H9 (cell line): ENCODE measurements around the gene SCAMP3. TPM values are rescaled to one million over a fixed set of nuclear protein-coding genes. Genes with fewer than 3 reads are reported as not detected.

Experiments used
- DNase-seq: peaks from one replicate; pipeline ENCODE4 v3.0.0-alpha.2; 2017
- H2AFZ ChIP-seq: one replicate; pipeline ENCODE4 v1.6.1; 2013; ENCODE audit warnings: mild to moderate bottlenecking, low read length, control low read depth, moderate library complexity
- H2AK5ac ChIP-seq: 2 replicates; pipeline ENCODE4 v1.6.1; 2013; ENCODE audit warnings: low read length, control low read depth, mixed read lengths; ENCODE audit not compliant: insufficient read length
- H2BK120ac ChIP-seq: one replicate; pipeline ENCODE4 v1.6.1; 2013; ENCODE audit warnings: low read depth, mild to moderate bottlenecking, low read length, control low read depth, inconsistent platforms; ENCODE audit not compliant: poor library complexity, severe bottlenecking
- H2BK12ac ChIP-seq: 2 replicates; pipeline ENCODE4 v1.6.1; 2013; ENCODE audit warnings: low read length, control low read depth, mixed read lengths, low read depth; ENCODE audit not compliant: insufficient read length
- H2BK15ac ChIP-seq: 2 replicates; pipeline ENCODE4 v1.6.1; 2013; ENCODE audit warnings: low read depth, low read length, control low read depth
- H2BK20ac ChIP-seq: one replicate; pipeline ENCODE4 v1.6.1; 2013; ENCODE audit warnings: low read depth, mild to moderate bottlenecking, low read length, control low read depth, inconsistent platforms; ENCODE audit not compliant: poor library complexity, severe bottlenecking
- H2BK5ac ChIP-seq: 2 replicates; pipeline ENCODE4 v1.6.1; 2013; ENCODE audit warnings: low read length, control low read depth, mixed read lengths; ENCODE audit not compliant: insufficient read length
- H3K14ac ChIP-seq: 2 replicates; pipeline ENCODE4 v1.6.1; 2013; ENCODE audit warnings: low read length, control low read depth; ENCODE audit not compliant: insufficient read depth
- H3K18ac ChIP-seq: 2 replicates; pipeline ENCODE4 v1.6.1; 2013; ENCODE audit warnings: low read depth, mild to moderate bottlenecking, mixed read lengths, low read length, control low read depth; ENCODE audit not compliant: insufficient read length
- H3K23ac ChIP-seq: 2 replicates; pipeline ENCODE4 v1.6.1; 2013; ENCODE audit warnings: low read length, control low read depth, mixed read lengths, low read depth; ENCODE audit not compliant: insufficient read length
- H3K23me2 ChIP-seq: 2 replicates; pipeline ENCODE4 v1.6.1; 2013; ENCODE audit warnings: low read depth, mild to moderate bottlenecking, mixed read lengths, low read length, control low read depth; ENCODE audit not compliant: insufficient read length, poor library complexity, severe bottlenecking
- H3K27ac ChIP-seq: 2 replicates; pipeline ENCODE4 v1.5.1; 2013; ENCODE audit warnings: low read length, control low read depth, mixed read lengths, low read depth; ENCODE audit not compliant: insufficient read length
- H3K27me3 ChIP-seq: 2 replicates; pipeline ENCODE4 v1.6.1; 2013; ENCODE audit warnings: low read length, control low read depth, inconsistent platforms; ENCODE audit not compliant: insufficient read depth
- H3K4ac ChIP-seq: 2 replicates; pipeline ENCODE4 v1.6.1; 2013; ENCODE audit warnings: low read depth, mild to moderate bottlenecking, control low read depth, inconsistent platforms, low read length, moderate library complexity
- H3K4me1 ChIP-seq: 2 replicates; pipeline ENCODE4 v1.6.1; 2013; ENCODE audit warnings: low read length, control low read depth, inconsistent platforms; ENCODE audit not compliant: insufficient read depth
- H3K4me2 ChIP-seq: 2 replicates; pipeline ENCODE4 v1.6.1; 2013; ENCODE audit warnings: low read length, control low read depth, mixed read lengths; ENCODE audit not compliant: insufficient read length, insufficient read depth
- H3K56ac ChIP-seq: 2 replicates; pipeline ENCODE4 v1.6.1; 2013; ENCODE audit warnings: low read depth, mild to moderate bottlenecking, mixed read lengths, low read length, control low read depth; ENCODE audit not compliant: insufficient read length
- H3K79me1 ChIP-seq: 2 replicates; pipeline ENCODE4 v1.6.1; 2013; ENCODE audit warnings: low read depth, mild to moderate bottlenecking, moderate library complexity, low read length, control low read depth, inconsistent platforms; ENCODE audit not compliant: insufficient read depth, poor library complexity, severe bottlenecking
- H3K79me2 ChIP-seq: 2 replicates; pipeline ENCODE4 v1.6.1; 2013; ENCODE audit warnings: low read length, control low read depth, inconsistent platforms; ENCODE audit not compliant: insufficient read depth
- H3K9ac ChIP-seq: 2 replicates; pipeline ENCODE4 v1.6.1; 2013; ENCODE audit warnings: low read length, control low read depth, mixed read lengths; ENCODE audit not compliant: insufficient read length; ENCODE audit errors: extremely low read depth
- H3K9me3 ChIP-seq: one replicate; pipeline ENCODE4 v1.6.1; 2013; ENCODE audit warnings: low read depth, low read length, inconsistent platforms; ENCODE audit not compliant: control insufficient read depth
- H3T11ph ChIP-seq: one replicate; pipeline ENCODE4 v1.6.1; 2013; ENCODE audit warnings: mild to moderate bottlenecking, low read length, control low read depth, inconsistent platforms
- H4K20me1 ChIP-seq: one replicate; pipeline ENCODE4 v1.6.1; 2013; ENCODE audit not compliant: control insufficient read depth, insufficient read length, insufficient read depth
- H4K5ac ChIP-seq: 2 replicates; pipeline ENCODE4 v1.6.1; 2013; ENCODE audit warnings: low read depth, mild to moderate bottlenecking, mixed read lengths, low read length, control low read depth; ENCODE audit not compliant: insufficient read length
- H4K8ac ChIP-seq: replicated peaks from 2 replicates; pipeline ENCODE4 v1.6.1; 2013; ENCODE audit warnings: low read length, control low read depth, mixed read lengths, low read depth; ENCODE audit not compliant: insufficient read length
- H4K91ac ChIP-seq: 2 replicates; pipeline ENCODE4 v1.6.1; 2013; ENCODE audit warnings: low read depth, mild to moderate bottlenecking, moderate library complexity, mixed read lengths, low read length, control low read depth; ENCODE audit not compliant: insufficient read length
- H3K27ac Mint-ChIP-seq, 3 experiments: 2 replicates in 2 of 3; 3 replicates in 1 of 3; pipeline ENCODE4 v1.8.0; 2020 to 2021; ENCODE audit warnings: mixed read lengths in 3 of 3, mild to moderate bottlenecking in 1 of 3, moderate library complexity in 1 of 3
- H3K27me3 Mint-ChIP-seq: 2 replicates; pipeline ENCODE4 v1.8.0; 2021; ENCODE audit warnings: low read depth, mild to moderate bottlenecking, moderate library complexity, mixed read lengths
- H3K36me3 Mint-ChIP-seq, 3 experiments: 2 replicates in 2 of 3; 3 replicates in 1 of 3; pipeline ENCODE4 v1.8.0; 2020 to 2021; ENCODE audit warnings: low read depth in 3 of 3, mixed read lengths in 3 of 3; ENCODE audit not compliant: insufficient read depth in 1 of 3
- H3K4me1 Mint-ChIP-seq, 2 experiments: 2 replicates each; pipeline ENCODE4 v1.8.0; 2020; ENCODE audit warnings: mixed read lengths in 2 of 2
- H3K4me3 Mint-ChIP-seq, 2 experiments: 2 replicates in 1 of 2; 3 replicates in 1 of 2; pipeline ENCODE4 v1.8.0; 2020 to 2021; ENCODE audit warnings: mild to moderate bottlenecking in 2 of 2, mixed read lengths in 2 of 2, moderate library complexity in 1 of 2
- H3K9me3 Mint-ChIP-seq, 2 experiments: 2 replicates in 1 of 2; 3 replicates in 1 of 2; pipeline ENCODE4 v1.8.0; 2020; ENCODE audit warnings: mild to moderate bottlenecking in 2 of 2, mixed read lengths in 2 of 2, moderate library complexity in 1 of 2
- WGBS: extraction: QIAGEN DNeasy Blood & Tissue Kit; methylation state at CpG from one replicate; pipeline ENCODE4 v1.1.7; 2013; ENCODE audit warnings: missing lambda C conversion rate, low lambda C conversion rate, mixed read lengths; ENCODE audit not compliant: insufficient read length; ENCODE audit errors: extremely low coverage; 5-methylcytosine and 5-hydroxymethylcytosine counted together
- total RNA-seq: library from RNA; stranded (reverse); gene quantifications from 2 replicates; pipeline ENCODE4 v1.2.1, GENCODE V29; 2021
- TF ChIP-seq, protein P1 (sequence below): fragments of 200-600 bp; sonication (generic); conservative IDR thresholded peaks from 3 replicates; pipeline ENCODE4 v1.8.0; 2021; ENCODE audit warnings: antibody characterized with exemption, mild to moderate bottlenecking

SCAMP3 gene
- total RNA-seq, 1 experiment from 2014 or later = 52.5 TPM

DNA sequence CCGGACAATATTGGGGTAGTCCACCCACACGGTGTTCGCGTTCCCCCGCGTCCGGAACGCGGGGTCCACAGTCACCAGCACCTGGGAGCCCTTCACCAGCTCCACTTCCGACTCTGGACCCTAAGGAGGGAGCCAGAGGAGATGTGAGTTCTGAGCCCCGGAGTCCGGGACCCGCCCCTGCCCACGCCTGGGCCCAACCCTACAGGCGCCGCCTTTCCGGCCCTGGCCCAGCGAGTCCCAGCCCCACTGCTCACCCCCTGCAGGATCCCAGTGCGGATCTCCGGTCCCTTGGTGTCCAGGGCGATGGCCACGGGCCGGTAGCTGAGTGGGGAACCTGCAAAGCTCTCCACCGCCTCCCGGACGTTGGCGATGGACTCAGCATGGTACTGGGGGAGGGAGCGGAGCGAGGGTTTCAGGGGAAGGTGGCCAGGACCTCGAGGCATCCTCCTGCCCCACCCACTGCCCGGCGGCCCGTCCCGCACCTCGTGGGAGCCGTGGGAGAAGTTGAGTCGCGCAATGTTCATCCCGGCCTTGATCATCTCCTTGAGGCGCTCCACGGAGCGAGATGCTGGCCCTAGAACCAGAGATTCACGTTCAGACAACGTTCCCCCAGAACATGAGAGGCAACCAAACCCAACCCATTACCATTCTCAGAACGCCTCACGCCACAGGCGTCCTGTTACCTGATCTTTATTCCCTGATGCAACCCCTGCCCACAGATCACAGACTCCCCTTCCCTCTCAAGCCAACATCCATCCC lies 33.2 kb upstream of the SCAMP3 start:
- Histone ChIP-seq H3K27ac (no peak overlapping the region), H3K4ac (no peak overlapping the region), H2AFZ (no peak overlapping the region), H2AK5ac (no peak overlapping the region), H2BK120ac (no peak overlapping the region), H2BK5ac (no peak overlapping the region), H4K5ac (no peak overlapping the region), H3K9me3 (no peaks in the 10 kb centered on the region), H3K9ac (no peak overlapping the region), H4K91ac (no peak overlapping the region), H3K56ac (no peak overlapping the region), H3K4me2 (peak overlapping the region; percentile 67), H3K23me2 (peaks cover 12% of the 10 kb centered on the region), H4K20me1 (no peaks in the 10 kb centered on the region), H2BK12ac (no peak overlapping the region), H3K14ac (0 out of 2 replicates have a peak overlapping the region, but pooled peaks have one; percentile 26), H2BK20ac (no peak overlapping the region), H3K23ac (no peak overlapping the region), H3K18ac (peak overlapping the region; percentile 72), H4K8ac (no peak overlapping the region), H3K79me2 (no peaks in the 10 kb centered on the region), H2BK15ac (no peak overlapping the region), H3T11ph (no peak overlapping the region), H3K27me3 (no peaks in the 10 kb centered on the region; the same call in 1 of the 2 replicates), H3K79me1 (no peaks in the 10 kb centered on the region), H3K4me1 (no peaks in the 10 kb centered on the region; the same call in 1 of the 2 replicates)
- Mint-ChIP-seq H3K27me3 (peaks cover 18% of the 10 kb centered on the region), H3K36me3 (no peaks in the 10 kb centered on the region), H3K4me3 (peak overlapping the region; percentile 17 to 74; a peak in 4 of 5 replicates), H3K9me3 (no peaks in the 10 kb centered on the region; a peak in 1 of 5 replicates), H3K4me1 (peaks cover 12 to 23% of the 10 kb centered on the region in 2 experiments), H3K27ac (no peak overlapping the region)
- peak; percentile 68 for DNase-seq
- TF ChIP-seq, protein P1, sequence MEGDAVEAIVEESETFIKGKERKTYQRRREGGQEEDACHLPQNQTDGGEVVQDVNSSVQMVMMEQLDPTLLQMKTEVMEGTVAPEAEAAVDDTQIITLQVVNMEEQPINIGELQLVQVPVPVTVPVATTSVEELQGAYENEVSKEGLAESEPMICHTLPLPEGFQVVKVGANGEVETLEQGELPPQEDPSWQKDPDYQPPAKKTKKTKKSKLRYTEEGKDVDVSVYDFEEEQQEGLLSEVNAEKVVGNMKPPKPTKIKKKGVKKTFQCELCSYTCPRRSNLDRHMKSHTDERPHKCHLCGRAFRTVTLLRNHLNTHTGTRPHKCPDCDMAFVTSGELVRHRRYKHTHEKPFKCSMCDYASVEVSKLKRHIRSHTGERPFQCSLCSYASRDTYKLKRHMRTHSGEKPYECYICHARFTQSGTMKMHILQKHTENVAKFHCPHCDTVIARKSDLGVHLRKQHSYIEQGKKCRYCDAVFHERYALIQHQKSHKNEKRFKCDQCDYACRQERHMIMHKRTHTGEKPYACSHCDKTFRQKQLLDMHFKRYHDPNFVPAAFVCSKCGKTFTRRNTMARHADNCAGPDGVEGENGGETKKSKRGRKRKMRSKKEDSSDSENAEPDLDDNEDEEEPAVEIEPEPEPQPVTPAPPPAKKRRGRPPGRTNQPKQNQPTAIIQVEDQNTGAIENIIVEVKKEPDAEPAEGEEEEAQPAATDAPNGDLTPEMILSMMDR = no peak
- WGBS = no CpG with 5 or more reads among the region's 47 CpGs
